GM06990 (cell line): ENCODE data around the gene DNAJC18.

ENCODE experiments used
- DNase-seq: peaks from one replicate; pipeline ENCODE4 v3.0.0-alpha.2; 2011; ENCODE audit not compliant: insufficient read length; ENCODE audit errors: extremely low read depth
- H3K27me3 ChIP-seq: replicated peaks from 2 replicates; pipeline ENCODE4 v1.6.0; 2011; ENCODE audit warnings: low read length; ENCODE audit not compliant: control insufficient read depth, insufficient read depth
- H3K36me3 ChIP-seq: 2 replicates; pipeline ENCODE4 v1.5.1; 2011; ENCODE audit warnings: low read length; ENCODE audit not compliant: control insufficient read depth, insufficient read depth
- H3K4me3 ChIP-seq: replicated peaks from 2 replicates; pipeline ENCODE4 v1.5.1; 2011; ENCODE audit warnings: low read depth, mild to moderate bottlenecking, control low read depth, low read length
- CTCF ChIP-seq: IDR thresholded peaks from 2 replicates; pipeline ENCODE4 v1.5.1; 2011; ENCODE audit warnings: low read length, control low read depth, mild to moderate bottlenecking, inconsistent platforms; ENCODE audit not compliant: insufficient read depth, poor library complexity, severe bottlenecking

Gene DNAJC18

GRCh38 chr5:139382807-139383206 is 56.5 kb downstream of the DNAJC18 start:
- peaks cover 3% of the 10 kb centered on the region for H3K36me3 ChIP-seq
- no peaks in the 10 kb centered on the region for H3K27me3 ChIP-seq
- no peak overlapping the region for H3K4me3 ChIP-seq
- no peak for TF ChIP-seq CTCF
- no peak for DNase-seq

GRCh38 chr5:139381837-139382761 is 57.2 kb downstream of the DNAJC18 start:
- TF ChIP-seq CTCF = no peak
- DNase-seq = no peak
- no peaks in the 10 kb centered on the region for H3K27me3 ChIP-seq
- no peak overlapping the region for H3K4me3 ChIP-seq
- no peaks in the 10 kb centered on the region; the same call in none of the 2 replicates for H3K36me3 ChIP-seq

- TF ChIP-seq CTCF = no peak
- Histone ChIP-seq H3K27me3 (no peaks in the 10 kb centered on the region), H3K36me3 (no peaks in the 10 kb centered on the region), H3K4me3 (no peak overlapping the region)
- DNase-seq = no peak
These were observed 59.5 kb downstream of the DNAJC18 start for GRCh38 chr5:139379626-139380449.

- H3K4me3 ChIP-seq = no peak overlapping the region
- DNase-seq = no peak
- TF ChIP-seq CTCF = no peak
- H3K36me3 ChIP-seq = no peaks in the 10 kb centered on the region
- no peaks in the 10 kb centered on the region for H3K27me3 ChIP-seq
These were observed 60.4 kb downstream of the DNAJC18 start for GRCh38 chr5:139378941-139379361.

GRCh38 chr5:139378101-139378825 is 61.1 kb downstream of the DNAJC18 start:
- DNase-seq = no peak
- Histone ChIP-seq H3K27me3 (no peaks in the 10 kb centered on the region), H3K4me3 (no peak overlapping the region), H3K36me3 (no peaks in the 10 kb centered on the region)
- no peak for TF ChIP-seq CTCF
